Kasumi-1 (cell line): ENCODE data around the gene FAN1.

Experiments used
- DNase-seq, 2 experiments: peaks; one replicate each; lab custom pipeline; 2025; lab: John Stamatoyannopoulos, UW

FAN1 gene

GRCh38 chr15:30921106-30921505 lies 17.4 kb downstream of the FAN1 start:
- no peak for DNase-seq

DNA sequence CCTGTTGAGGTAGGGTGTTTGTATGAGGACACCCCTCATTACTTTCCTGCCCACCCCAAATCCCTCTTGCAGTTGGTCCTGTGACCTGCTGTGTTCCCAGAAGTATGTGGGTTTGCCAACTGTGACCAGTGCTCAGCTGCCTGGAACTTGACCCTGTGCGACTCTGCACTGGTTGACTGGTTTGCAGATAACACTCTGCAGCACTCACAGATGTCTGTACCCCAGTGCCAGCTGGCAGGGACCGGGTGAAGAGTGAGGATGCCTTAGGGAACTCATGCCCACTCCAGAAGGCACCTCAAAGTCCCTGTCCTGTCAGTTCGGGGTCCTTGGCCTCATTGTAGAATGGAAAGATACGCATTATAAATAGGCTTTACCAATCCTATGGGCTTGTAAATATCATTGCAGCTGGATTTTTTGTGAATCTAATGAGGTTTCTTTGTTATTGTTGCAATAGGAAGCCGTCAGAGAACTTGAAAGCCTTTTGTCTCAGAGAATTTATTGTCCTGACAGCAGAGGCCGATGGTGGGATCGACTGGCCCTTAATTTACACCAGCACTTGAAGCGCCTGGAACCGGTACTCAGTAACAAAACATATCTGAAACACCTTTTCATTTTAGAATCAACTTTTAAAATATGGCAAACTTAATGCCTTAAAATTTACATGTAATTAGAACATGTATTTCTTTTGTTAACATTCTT lies 18.2 kb downstream of the FAN1 start:
- DNase-seq, result no peak

- DNase-seq, result no peak
Observed at GRCh38 chr15:30922480-30923311, 19.0 kb downstream of the FAN1 start.

DNA sequence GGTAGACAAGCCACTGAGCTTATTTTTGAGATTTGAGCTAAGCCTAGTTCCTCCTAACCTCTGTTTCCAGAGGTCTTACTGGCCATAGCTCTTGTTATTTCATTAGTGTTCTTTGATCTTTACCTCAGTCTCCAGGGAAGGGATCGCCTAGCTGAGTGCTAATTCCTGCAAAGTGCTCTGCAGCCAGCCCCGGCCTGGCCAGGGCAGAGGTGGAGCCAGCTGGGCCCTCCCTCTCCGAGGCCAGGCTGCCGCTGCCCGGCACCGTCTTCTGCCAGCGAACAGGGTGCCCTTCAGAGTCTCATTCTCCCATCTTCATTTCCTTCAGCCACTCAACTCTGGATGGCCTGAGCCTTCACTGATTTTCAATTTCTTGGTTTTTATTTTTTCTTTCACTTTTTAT lies 19.7 kb downstream of the FAN1 start:
- DNase-seq, result no peak

GRCh38 chr15:30924353-30924752 lies 20.6 kb downstream of the FAN1 start:
- no peak for DNase-seq

- DNase-seq, result no peak
Observed at GRCh38 chr15:30925686-30926085, 22.0 kb downstream of the FAN1 start.

- no peak for DNase-seq
Observed at GRCh38 chr15:30926161-30926560, 22.4 kb downstream of the FAN1 start.

DNA sequence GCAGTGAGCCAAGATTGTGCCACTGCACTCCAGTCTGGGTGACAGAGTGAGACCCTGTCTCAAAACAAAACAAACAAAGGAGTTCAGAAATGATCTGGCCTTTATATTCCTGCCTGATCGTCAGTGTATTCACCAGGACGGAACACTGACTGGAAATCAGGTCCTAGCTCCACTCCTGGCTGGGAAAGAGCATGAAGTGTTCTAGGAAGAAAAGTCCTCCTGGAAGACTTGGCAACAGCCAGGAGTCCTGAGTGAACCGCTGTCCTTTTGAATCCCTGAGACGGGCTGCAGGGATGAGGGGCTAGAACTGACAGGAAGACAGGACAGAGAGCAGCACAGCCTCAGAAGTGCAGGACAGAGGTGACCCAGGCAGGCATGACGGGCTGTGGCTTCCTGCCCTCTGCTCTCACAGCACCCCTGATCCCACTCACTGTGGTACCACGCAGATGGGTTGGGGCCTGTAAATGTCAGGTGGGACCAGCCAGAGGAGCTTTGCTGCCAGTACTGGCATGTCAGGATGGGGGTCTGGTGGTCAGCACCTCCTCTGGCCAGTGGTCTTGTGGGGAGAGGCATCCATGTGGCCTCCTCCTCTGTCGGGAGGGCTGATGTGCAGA lies 23.5 kb downstream of the FAN1 start:
- no peak for DNase-seq

- DNase-seq, result no peak
Observed at GRCh38 chr15:30928076-30928475, 24.4 kb downstream of the FAN1 start.

- no peak for DNase-seq
Observed at GRCh38 chr15:30929064-30929669, 25.5 kb downstream of the FAN1 start.

DNA sequence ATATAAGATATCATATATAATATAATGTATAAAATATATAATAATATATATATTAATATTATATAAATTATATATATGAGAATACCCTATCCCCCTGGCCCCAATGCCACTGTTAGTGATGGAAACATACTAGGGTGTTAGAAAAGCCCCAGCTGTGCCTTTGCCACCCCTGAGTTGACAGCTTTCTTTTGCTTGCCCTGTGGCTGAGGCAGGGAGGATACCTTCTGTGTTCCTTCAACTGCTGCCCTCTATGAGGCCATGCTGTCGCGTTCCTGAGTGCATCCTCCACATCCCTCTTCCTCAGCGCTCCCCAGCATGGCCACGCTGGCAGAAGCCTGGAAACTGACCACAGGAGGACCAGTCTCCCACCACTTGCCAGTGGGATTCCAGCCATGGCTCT lies 26.3 kb downstream of the FAN1 start:
- no peak for DNase-seq

DNA sequence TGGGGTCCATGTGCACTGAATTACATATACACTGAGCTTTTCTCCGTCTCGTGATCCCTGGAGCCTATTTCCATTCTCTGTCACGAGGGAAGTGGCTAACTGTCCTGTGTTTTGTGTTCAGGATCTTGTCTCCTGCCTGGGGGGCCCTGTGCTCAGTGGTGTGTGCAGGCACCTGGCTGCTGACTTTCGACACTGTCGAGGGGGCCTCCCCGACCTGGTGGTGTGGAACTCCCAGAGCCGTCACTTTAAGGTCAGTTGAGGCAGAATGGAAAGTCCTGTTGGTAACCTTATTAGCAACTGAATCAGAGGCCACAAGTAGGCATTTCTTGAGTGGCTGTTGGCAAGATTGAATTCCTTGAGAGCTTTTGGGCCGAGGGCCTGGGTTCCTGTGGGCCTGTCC lies 26.7 kb downstream of the FAN1 start:
- DNase-seq, result no peak

DNA sequence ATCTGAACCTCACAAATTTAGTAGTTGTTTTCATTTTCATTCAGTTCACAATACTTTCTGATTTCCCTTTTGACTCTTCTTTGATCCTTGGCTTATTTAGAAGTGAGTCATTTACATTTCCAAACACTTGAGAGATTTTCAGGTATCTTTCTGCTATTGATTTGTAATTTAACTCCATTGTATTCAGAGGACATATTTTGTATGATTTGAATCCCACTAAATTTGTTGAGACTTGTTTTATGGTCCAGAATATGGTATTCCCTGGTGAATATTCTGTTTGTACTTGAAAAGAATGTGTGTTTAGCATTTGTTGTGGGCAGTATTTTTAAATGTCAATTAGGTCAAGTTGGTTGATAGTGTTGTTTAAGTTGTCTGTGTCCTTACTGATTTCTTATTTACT lies 29.6 kb downstream of the FAN1 start:
- DNase-seq, result no peak

- DNase-seq, result no peak
Observed at GRCh38 chr15:30939161-30939560, 35.4 kb downstream of the FAN1 start.

DNA sequence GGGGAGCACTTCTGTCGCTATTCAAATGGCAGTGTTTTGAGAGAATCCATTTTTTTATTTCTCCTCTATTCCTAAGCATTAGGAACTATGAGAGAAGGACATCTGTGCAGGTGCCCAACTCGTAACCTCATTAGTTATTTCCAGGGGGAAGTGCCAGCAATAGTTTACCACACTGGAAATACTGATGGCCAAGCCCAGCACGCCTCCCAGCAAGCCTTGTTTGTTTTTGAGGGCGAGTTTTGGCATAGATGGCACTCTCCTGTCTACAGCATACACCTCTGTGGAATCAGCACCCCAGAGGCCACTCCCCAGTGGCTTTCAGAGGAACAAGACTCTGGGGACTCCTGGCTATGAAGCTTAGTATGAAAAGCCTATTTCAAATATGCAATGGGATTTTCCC lies 36.6 kb downstream of the FAN1 start:
- DNase-seq, result no peak

DNA sequence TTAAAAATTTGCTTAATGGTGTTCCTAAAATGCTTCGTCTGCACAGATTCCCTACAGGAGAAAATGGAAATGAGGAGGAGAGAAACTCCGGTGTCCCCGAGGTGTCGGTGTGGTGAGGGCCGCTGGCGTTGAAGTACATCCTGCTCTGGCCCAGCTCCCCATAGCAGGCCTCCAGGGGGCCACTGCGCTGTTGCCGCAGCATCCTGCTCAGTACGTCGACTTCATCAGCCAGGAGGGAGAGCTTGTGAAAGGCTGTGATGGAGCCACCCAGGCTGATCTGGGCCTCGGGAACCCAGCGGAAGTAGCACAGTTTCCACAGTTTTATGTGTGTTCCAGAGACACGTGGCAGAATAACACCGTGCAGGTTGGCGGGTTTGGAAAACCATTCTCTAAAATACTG lies 37.8 kb downstream of the FAN1 start:
- no peak for DNase-seq

GRCh38 chr15:30943654-30944335 lies 40.1 kb downstream of the FAN1 start:
- no peak for DNase-seq

DNA sequence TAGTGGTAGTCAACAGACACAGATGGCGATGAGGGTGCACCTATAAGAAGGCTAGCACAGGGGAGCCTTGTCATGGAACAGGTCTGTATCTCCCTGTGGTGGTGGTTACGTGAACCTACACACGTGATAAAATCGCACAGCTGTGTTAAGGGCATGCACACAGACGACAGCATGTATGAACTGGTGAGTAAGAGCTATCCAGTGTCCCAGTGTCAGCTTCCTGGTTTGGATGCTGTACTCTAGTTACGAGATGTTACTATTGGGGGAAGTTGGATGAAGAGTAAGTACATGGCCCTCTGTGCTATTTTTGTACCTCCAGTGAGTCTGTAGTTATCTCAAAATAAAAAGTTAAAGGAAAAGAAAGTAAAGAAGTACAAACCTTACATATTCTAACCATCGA lies 49.5 kb downstream of the FAN1 start:
- no peak for DNase-seq

DNA sequence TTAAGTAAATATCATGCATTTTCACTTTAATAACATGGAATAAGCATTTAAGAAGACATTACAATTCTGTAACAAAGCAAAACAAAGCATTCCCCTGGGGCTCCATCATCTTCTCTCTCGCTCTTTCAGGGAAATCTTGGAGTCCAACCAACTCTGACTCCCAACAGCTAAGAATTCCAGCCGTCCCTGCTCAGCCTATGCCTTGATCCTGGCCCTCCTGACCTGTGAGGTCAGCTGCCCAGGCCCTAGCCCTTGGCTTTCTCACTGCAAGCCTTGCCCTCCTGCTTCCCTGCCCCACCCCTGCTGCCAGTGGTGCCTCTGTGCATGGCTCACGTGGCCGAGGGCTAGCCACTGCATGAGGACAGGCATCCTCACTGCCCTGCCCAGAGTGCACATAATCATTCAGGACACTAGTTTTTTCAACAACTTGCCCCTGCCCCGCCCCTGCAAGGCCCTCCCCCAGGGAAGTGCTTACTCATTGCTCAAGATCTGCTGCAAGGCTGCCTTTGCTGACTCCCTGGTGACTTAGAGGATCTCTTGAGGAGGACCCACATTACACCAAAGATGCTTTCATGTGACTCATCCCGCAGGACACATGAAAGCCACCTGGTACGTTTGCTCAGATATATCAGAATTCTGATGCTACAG lies 50.1 kb downstream of the FAN1 start:
- DNase-seq, result no peak

DNA sequence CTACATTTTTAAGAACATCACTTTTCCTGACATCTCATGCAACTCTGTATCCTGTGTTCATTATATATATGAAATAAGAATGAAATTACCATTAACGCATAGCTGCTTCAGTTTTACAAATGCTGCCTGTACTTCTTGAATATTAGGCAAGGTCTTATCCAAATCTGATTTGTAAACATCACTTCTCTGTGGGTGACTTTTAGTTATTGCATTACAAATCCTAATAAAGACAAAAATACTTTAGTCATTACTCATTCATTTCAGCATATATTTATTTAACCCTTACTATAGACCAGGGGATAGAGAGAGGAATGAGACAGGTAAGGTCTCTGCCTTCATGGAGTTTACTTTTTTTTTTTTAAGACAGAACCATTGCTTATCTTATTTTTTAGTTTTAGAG lies 51.0 kb downstream of the FAN1 start:
- DNase-seq, result no peak

DNA sequence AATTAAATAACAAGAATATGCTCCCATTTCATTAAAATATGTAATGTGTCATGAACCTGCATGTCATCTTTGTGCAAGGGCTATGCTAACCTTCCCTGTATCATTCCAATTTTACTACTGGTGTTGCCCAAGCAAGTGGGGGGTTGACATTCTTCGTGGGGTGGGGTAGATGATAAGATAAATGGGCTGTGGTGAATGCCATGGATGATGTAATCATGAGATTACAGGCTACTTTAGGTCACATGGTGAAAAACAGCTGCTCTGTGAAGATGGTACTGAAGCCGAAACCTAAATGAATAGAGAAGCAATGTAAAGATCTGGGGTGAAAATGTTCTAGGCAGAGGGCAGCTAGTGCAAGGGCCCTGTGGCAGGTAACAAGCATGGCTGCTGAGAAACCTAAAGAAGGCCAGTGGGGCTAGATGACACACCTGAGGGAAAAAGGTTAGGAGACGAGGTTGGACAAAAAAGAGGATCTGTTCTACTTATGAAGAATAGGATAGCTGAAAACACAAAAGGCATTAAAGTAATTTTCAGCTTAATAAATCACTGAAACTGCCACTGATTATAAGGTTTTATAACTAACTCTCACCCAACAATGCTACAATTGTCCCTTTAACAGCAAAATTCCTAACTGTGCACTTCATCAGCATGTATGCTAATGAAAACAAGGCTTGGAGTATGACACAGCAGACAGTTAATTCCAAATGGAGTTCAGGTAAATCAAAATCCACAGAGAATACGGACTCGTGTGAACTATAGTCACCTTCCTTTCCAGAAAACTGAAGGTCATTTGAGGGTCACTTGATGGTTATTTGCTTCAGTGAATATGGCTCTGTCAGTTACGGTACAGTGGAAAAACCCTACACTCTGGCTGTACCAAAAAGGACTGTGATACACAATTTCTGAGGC lies 52.8 kb downstream of the FAN1 start:
- no peak for DNase-seq
